Fibroblast of pulmonary artery (primary cell): Measurements from ENCODE around the gene EHBP1.

Experiments used
- DNase-seq: peaks from one replicate; pipeline ENCODE4 v3.0.0-alpha.2; 2010; ENCODE audit warnings: low read depth
- H3K4me3 ChIP-seq: replicated peaks from 2 replicates; pipeline ENCODE4 v1.5.1; 2011; ENCODE audit warnings: low read depth, mild to moderate bottlenecking, control low read depth, low read length, moderate library complexity
- CTCF ChIP-seq: IDR thresholded peaks from 2 replicates; pipeline ENCODE4 v1.5.1; 2011; ENCODE audit warnings: mild to moderate bottlenecking, control low read depth, low read length, inconsistent platforms; ENCODE audit errors: missing control alignments

The EHBP1 gene

GRCh38 chr2:62844311-62845090 lies 139.0 kb downstream of the EHBP1 start:
- DNase-seq, result no peak
- TF ChIP-seq CTCF, result no peak
- no peak overlapping the region for H3K4me3 ChIP-seq

- no peak overlapping the region for H3K4me3 ChIP-seq
- DNase-seq, result no peak
- TF ChIP-seq CTCF, result no peak
These were observed 139.7 kb downstream of the EHBP1 start for GRCh38 chr2:62845256-62845655.

- TF ChIP-seq CTCF, result no peak
- H3K4me3 ChIP-seq, result no peak overlapping the region
- no peak for DNase-seq
These were observed 146.7 kb downstream of the EHBP1 start for GRCh38 chr2:62852254-62852653.

GRCh38 chr2:62854600-62855514 lies 149.3 kb downstream of the EHBP1 start:
- DNase-seq, result no peak
- no peak for TF ChIP-seq CTCF

GRCh38 chr2:62856228-62857040 lies 150.9 kb downstream of the EHBP1 start:
- no peak overlapping the region for H3K4me3 ChIP-seq
- no peak for DNase-seq
- no peak for TF ChIP-seq CTCF

More at GRCh38 chr2:62854600-62855514, 149.3 kb downstream of the EHBP1 start:
- no peak overlapping the region for H3K4me3 ChIP-seq

- H3K4me3 ChIP-seq, result no peak overlapping the region
- TF ChIP-seq CTCF, result no peak
- DNase-seq, result no peak
These were observed 151.8 kb downstream of the EHBP1 start for GRCh38 chr2:62857139-62857931.
